WTC11 (cell line): Measurements from ENCODE around the gene VDAC1. TPM values are rescaled to one million over a fixed set of nuclear protein-coding genes. Genes with fewer than 3 reads are reported as not detected.

Source experiments
- ATAC-seq: fragments of 200-7000 bp; cut with Tn5 transposase; 2 replicates; pipeline ENCODE4 v1.10.0; 2021; ENCODE audit warnings: mild to moderate bottlenecking, moderate library complexity
- CTCF ChIA-PET: fragments of 300-600 bp; sonication (Branson Sonifier 250); formaldehyde crosslinking; loops from one replicate; lab custom pipeline; 2021; ENCODE audit warnings: antibody characterized with exemption; lab: Charles Lee
- POLR2A ChIA-PET: fragments of 350-600 bp; sonication (Branson Sonifier 250); formaldehyde crosslinking; loops from one replicate; lab custom pipeline; 2021; ENCODE audit warnings: antibody characterized with exemption; lab: Charles Lee
- DNase-seq: peaks from one replicate; pipeline ENCODE4 v3.0.0; 2021; ENCODE audit warnings: low spot score
- H3K27ac Mint-ChIP-seq: 2 replicates; pipeline ENCODE4 v1.8.0; 2021; ENCODE audit warnings: mixed read lengths
- H3K27me3 Mint-ChIP-seq: 2 replicates; pipeline ENCODE4 v1.8.0; 2021; ENCODE audit warnings: low read depth, mild to moderate bottlenecking, moderate library complexity, mixed read lengths
- H3K36me3 Mint-ChIP-seq: 2 replicates; pipeline ENCODE4 v1.8.0; 2021; ENCODE audit warnings: mixed read lengths
- H3K4me1 Mint-ChIP-seq: 2 replicates; pipeline ENCODE4 v1.8.0; 2022; ENCODE audit warnings: mixed read lengths
- H3K4me3 Mint-ChIP-seq: 2 replicates; pipeline ENCODE4 v1.8.0; 2021; ENCODE audit warnings: mild to moderate bottlenecking, moderate library complexity, mixed read lengths
- H3K9me3 Mint-ChIP-seq: 2 replicates; pipeline ENCODE4 v1.8.0; 2021; ENCODE audit warnings: mixed read lengths
- AR ChIP-seq: fragments of 250-450 bp; sonication (Bioruptor Pico); IDR thresholded peaks from 2 replicates; pipeline ENCODE4 v1.9.0; 2021; ENCODE audit warnings: mild to moderate bottlenecking
- CREM ChIP-seq: sonication (generic); formaldehyde crosslinking; IDR thresholded peaks from 2 replicates; pipeline ENCODE4 v1.8.1; 2022; ENCODE audit warnings: mild to moderate bottlenecking, missing genetic modification reagents, moderate library complexity
- E2F5 ChIP-seq: sonication (generic); formaldehyde crosslinking; IDR thresholded peaks from 2 replicates; pipeline ENCODE4 v1.8.1; 2022; ENCODE audit warnings: mild to moderate bottlenecking, moderate library complexity, missing genetic modification reagents
- ESRRA ChIP-seq: sonication (generic); formaldehyde crosslinking; IDR thresholded peaks from 2 replicates; pipeline ENCODE4 v1.8.1; 2022; ENCODE audit warnings: mild to moderate bottlenecking, missing genetic modification reagents, borderline replicate concordance
- FOXJ3 ChIP-seq: sonication (generic); formaldehyde crosslinking; IDR thresholded peaks from 2 replicates; pipeline ENCODE4 v1.9.0; 2021; ENCODE audit warnings: missing genetic modification reagents, mild to moderate bottlenecking, borderline replicate concordance
- FOXP1 ChIP-seq: sonication (generic); formaldehyde crosslinking; IDR thresholded peaks from 2 replicates; pipeline ENCODE4 v1.8.0; 2022; ENCODE audit warnings: missing genetic modification reagents, mild to moderate bottlenecking, moderate library complexity, borderline replicate concordance
- GABPB1 ChIP-seq: sonication (generic); formaldehyde crosslinking; IDR thresholded peaks from 2 replicates; pipeline ENCODE4 v1.8.1; 2023; ENCODE audit warnings: mild to moderate bottlenecking, missing genetic modification reagents
- HMGXB4 ChIP-seq: sonication (generic); formaldehyde crosslinking; IDR thresholded peaks from 2 replicates; pipeline ENCODE4 v1.8.1; 2023; ENCODE audit warnings: mild to moderate bottlenecking, moderate library complexity, missing genetic modification reagents
- MAX ChIP-seq: sonication (generic); formaldehyde crosslinking; IDR thresholded peaks from 2 replicates; pipeline ENCODE4 v1.8.0; 2022; ENCODE audit warnings: mild to moderate bottlenecking, missing genetic modification reagents
- MXD4 ChIP-seq: fragments of 250-450 bp; sonication (Bioruptor Pico); IDR thresholded peaks from 2 replicates; pipeline ENCODE4 v1.8.0; 2021; ENCODE audit warnings: mild to moderate bottlenecking, moderate library complexity, borderline replicate concordance
- NFATC4 ChIP-seq: fragments of 250-450 bp; sonication (Bioruptor Pico); IDR thresholded peaks from 2 replicates; pipeline ENCODE4 v1.9.0; 2021; ENCODE audit warnings: mild to moderate bottlenecking
- NR3C1 ChIP-seq: sonication (generic); formaldehyde crosslinking; conservative IDR thresholded peaks from 2 replicates; pipeline ENCODE4 v1.8.1; 2023; ENCODE audit warnings: low read depth, mild to moderate bottlenecking, missing genetic modification reagents
- PREB ChIP-seq: sonication (generic); formaldehyde crosslinking; IDR thresholded peaks from 2 replicates; pipeline ENCODE4 v1.8.1; 2022; ENCODE audit warnings: mild to moderate bottlenecking, missing genetic modification reagents, moderate library complexity, borderline replicate concordance
- PRRX2 ChIP-seq: fragments of 250-450 bp; sonication (Bioruptor Pico); IDR thresholded peaks from 2 replicates; pipeline ENCODE4 v1.8.0; 2021; ENCODE audit warnings: mild to moderate bottlenecking
- RELA ChIP-seq: sonication (generic); formaldehyde crosslinking; IDR thresholded peaks from 2 replicates; pipeline ENCODE4 v1.8.1; 2022; ENCODE audit warnings: missing genetic modification reagents, mild to moderate bottlenecking, borderline replicate concordance
- ZBTB43 ChIP-seq: sonication (generic); formaldehyde crosslinking; IDR thresholded peaks from 2 replicates; pipeline ENCODE4 v1.8.1; 2023; ENCODE audit warnings: mild to moderate bottlenecking, missing genetic modification reagents
- ZNF281 ChIP-seq: sonication (generic); formaldehyde crosslinking; IDR thresholded peaks from 2 replicates; pipeline ENCODE4 v1.8.0; 2023; ENCODE audit warnings: mild to moderate bottlenecking, missing genetic modification reagents
- ZNF396 ChIP-seq: fragments of 250-450 bp; sonication (Bioruptor Pico); IDR thresholded peaks from 2 replicates; pipeline ENCODE4 v1.8.0; 2021; ENCODE audit warnings: mild to moderate bottlenecking, moderate library complexity, borderline replicate concordance
- ZNF671 ChIP-seq: fragments of 250-450 bp; sonication (Bioruptor Pico); IDR thresholded peaks from 2 replicates; pipeline ENCODE4 v1.8.0; 2021; ENCODE audit warnings: mild to moderate bottlenecking
- total RNA-seq: library from RNA; stranded (reverse); gene quantifications from 3 replicates; pipeline ENCODE4 v1.2.3, GENCODE V29; 2021

Gene VDAC1
- total RNA-seq, 1 experiment from 2014 or later, result 274 TPM

GRCh38 chr5:133930061-133930812 is 74.5 kb downstream of the VDAC1 start:
- POLR2A ChIA-PET, result no interaction called here
- DNase-seq, result no peak
- Mint-ChIP-seq H3K27me3 (no peaks in the 10 kb centered on the region; the same call in 1 of the 2 replicates), H3K4me3 (no peak overlapping the region), H3K36me3 (no peaks in the 10 kb centered on the region), H3K27ac (no peak overlapping the region), H3K9me3 (no peaks in the 10 kb centered on the region), H3K4me1 (no peaks in the 10 kb centered on the region)
- TF ChIP-seq GABPB1 (CRISPR knock-in tag) (no peak), MAX (no peak), ZBTB43 (CRISPR knock-in tag) (no peak), FOXP1 (CRISPR knock-in tag) (no peak), RELA (CRISPR knock-in tag) (no peak), NR3C1 (CRISPR knock-in tag) (no peak), HMGXB4 (CRISPR knock-in tag) (no peak), CREM (no peak), ESRRA (no peak), NFATC4 (no peak), AR (CRISPR knock-in tag) (no peak), ZNF396 (CRISPR knock-in tag) (no peak)
- CTCF ChIA-PET, result interaction anchor here (1.4 kb wide), 1 partner anchor 61 kb away, joined by 5 read pairs; no protein-coding TSS in a partner anchor
- ATAC-seq, result no peak

GRCh38 chr5:133928587-133929393 is 76.0 kb downstream of the VDAC1 start:
- Mint-ChIP-seq H3K36me3 (no peaks in the 10 kb centered on the region), H3K9me3 (no peaks in the 10 kb centered on the region)
- ATAC-seq (no peak), DNase-seq (no peak)
- CTCF ChIA-PET, result interaction anchor here (0.6 kb wide), 1 partner anchor 30 kb away, joined by 5 read pairs; no protein-coding TSS in a partner anchor
- no peak for TF ChIP-seq FOXJ3 (CRISPR knock-in tag)
- no peak for TF ChIP-seq ZNF671 (CRISPR knock-in tag)
- no peak for TF ChIP-seq E2F5 (CRISPR knock-in tag)
- TF ChIP-seq PREB (CRISPR knock-in tag), result no peak
- TF ChIP-seq MXD4 (CRISPR knock-in tag), result no peak
- no peak for TF ChIP-seq GABPB1 (CRISPR knock-in tag)
- TF ChIP-seq PRRX2 (CRISPR knock-in tag), result no peak
- TF ChIP-seq ZNF281 (CRISPR knock-in tag), result no peak
- TF ChIP-seq, all 79 proteins: peak for 0
- POLR2A ChIA-PET, result interaction anchor here (0.6 kb wide), 1 partner anchor 41 kb away, joined by 4 read pairs; no protein-coding TSS in a partner anchor
- H3K4me3 Mint-ChIP-seq, result no peak overlapping the region
- H3K27me3 Mint-ChIP-seq, result no peaks in the 10 kb centered on the region; the same call in 1 of the 2 replicates
- H3K27ac Mint-ChIP-seq, result no peak overlapping the region
- H3K4me1 Mint-ChIP-seq, result peaks cover 9% of the 10 kb centered on the region
